Measurements from ENCODE around the gene RAPGEF4.

The RAPGEF4 gene

GRCh38 chr2:173019755-173020154 is 284.1 kb downstream of the RAPGEF4 start:
- TF ChIP-seq TAF1 (IDR thresholded peaks at IDR 0.05; ENCODE audit: borderline replicate concordance, insufficient read depth, low read length) (no peak), POLR2AphosphoS5 (IDR thresholded peaks at IDR 0.05; ENCODE audit: low read depth, low read length) (no peak), SIN3A (IDR thresholded peaks at IDR 0.05; ENCODE audit: borderline replicate concordance, insufficient read depth, low read length) (no peak), FOXP2 (optimal IDR thresholded peaks at IDR 0.05; ENCODE audit: borderline replicate concordance, extremely low read depth, extremely low read length, insufficient read depth) (no peak), REST (IDR thresholded peaks at IDR 0.05; ENCODE audit: insufficient read depth in 1 of 2, low read depth in 2 of 2, low read length in 2 of 2) (no peak)

- TF ChIP-seq SIN3A (IDR thresholded peaks at IDR 0.05; ENCODE audit: borderline replicate concordance, insufficient read depth, low read length) (no peak), TAF1 (IDR thresholded peaks at IDR 0.05; ENCODE audit: borderline replicate concordance, insufficient read depth, low read length) (no peak), POLR2AphosphoS5 (IDR thresholded peaks at IDR 0.05; ENCODE audit: low read depth, low read length) (no peak), FOXP2 (optimal IDR thresholded peaks at IDR 0.05; ENCODE audit: borderline replicate concordance, extremely low read depth, extremely low read length, insufficient read depth) (no peak), REST (IDR thresholded peaks at IDR 0.05; ENCODE audit: insufficient read depth in 1 of 2, low read depth in 2 of 2, low read length in 2 of 2) (no peak)
Observed at GRCh38 chr2:173021939-173022371, 286.3 kb downstream of the RAPGEF4 start.

GRCh38 chr2:173023718-173024117 is 288.1 kb downstream of the RAPGEF4 start:
- TF ChIP-seq POLR2AphosphoS5 (IDR thresholded peaks at IDR 0.05; ENCODE audit: low read depth, low read length) (no peak), SIN3A (IDR thresholded peaks at IDR 0.05; ENCODE audit: borderline replicate concordance, insufficient read depth, low read length) (no peak), REST (IDR thresholded peaks at IDR 0.05; ENCODE audit: insufficient read depth in 1 of 2, low read depth in 2 of 2, low read length in 2 of 2) (no peak), TAF1 (IDR thresholded peaks at IDR 0.05; ENCODE audit: borderline replicate concordance, insufficient read depth, low read length) (no peak), FOXP2 (optimal IDR thresholded peaks at IDR 0.05; ENCODE audit: borderline replicate concordance, extremely low read depth, extremely low read length, insufficient read depth) (no peak)

GRCh38 chr2:173026479-173026878 is 290.8 kb downstream of the RAPGEF4 start:
- no peak for TF ChIP-seq POLR2AphosphoS5 (IDR thresholded peaks at IDR 0.05; ENCODE audit: low read depth, low read length)
- no peak for TF ChIP-seq REST (IDR thresholded peaks at IDR 0.05; ENCODE audit: insufficient read depth in 1 of 2, low read depth in 2 of 2, low read length in 2 of 2)
- no peak for TF ChIP-seq SIN3A (IDR thresholded peaks at IDR 0.05; ENCODE audit: borderline replicate concordance, insufficient read depth, low read length)
- no peak for TF ChIP-seq FOXP2 (optimal IDR thresholded peaks at IDR 0.05; ENCODE audit: borderline replicate concordance, extremely low read depth, extremely low read length, insufficient read depth)
- TF ChIP-seq TAF1 (IDR thresholded peaks at IDR 0.05; ENCODE audit: borderline replicate concordance, insufficient read depth, low read length): no peak
